Erythroblast (primary cell): Measurements from ENCODE around the gene PPP1R1A.

Source experiments
- GATA1 ChIP-seq: IDR thresholded peaks from 2 replicates; pipeline ENCODE4 v1.6.1; 2011; ENCODE audit warnings: low read depth, mild to moderate bottlenecking, control low read depth, low read length, moderate library complexity
- POLR2A ChIP-seq: IDR thresholded peaks from 2 replicates; pipeline ENCODE4 v1.6.1; 2011; ENCODE audit warnings: mild to moderate bottlenecking, low read length

DNA sequence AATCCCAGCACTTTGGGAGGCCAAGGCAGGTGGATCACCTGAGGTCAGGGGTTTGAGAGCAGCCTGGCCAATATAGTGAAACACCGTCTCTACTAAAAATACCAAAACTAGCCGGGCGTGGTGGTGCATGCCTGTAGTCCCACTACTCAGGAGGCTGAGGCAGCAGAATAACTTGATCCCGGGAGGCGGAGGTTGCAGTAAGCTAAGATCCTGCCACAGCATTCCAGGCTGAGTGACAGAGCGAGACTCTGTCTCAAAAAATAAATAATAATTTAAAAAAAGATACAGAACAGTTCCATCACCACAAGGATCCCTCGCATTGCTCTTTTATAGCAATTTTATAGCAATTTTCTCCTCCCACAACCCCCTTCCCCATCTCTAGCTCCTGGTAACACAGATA, 43.7 kb downstream of the PPP1R1A start:
- no peak for TF ChIP-seq POLR2A
- TF ChIP-seq GATA1: no peak
